ENCODE results near the gene CYP3A5. TPM values are rescaled to one million over a fixed set of nuclear protein-coding genes. Genes with fewer than 3 reads are reported as not detected.
A peak's percentile ranks its signal among the peaks of the same experiment; 100 is the strongest.

The CYP3A5 gene
- total and polyA plus RNA-seq, 2 of the 13 experiments (the other 11 are each of a cell fraction or from before 2014, with no cell fraction given) = 5.7 to 9.3 TPM

DNA sequence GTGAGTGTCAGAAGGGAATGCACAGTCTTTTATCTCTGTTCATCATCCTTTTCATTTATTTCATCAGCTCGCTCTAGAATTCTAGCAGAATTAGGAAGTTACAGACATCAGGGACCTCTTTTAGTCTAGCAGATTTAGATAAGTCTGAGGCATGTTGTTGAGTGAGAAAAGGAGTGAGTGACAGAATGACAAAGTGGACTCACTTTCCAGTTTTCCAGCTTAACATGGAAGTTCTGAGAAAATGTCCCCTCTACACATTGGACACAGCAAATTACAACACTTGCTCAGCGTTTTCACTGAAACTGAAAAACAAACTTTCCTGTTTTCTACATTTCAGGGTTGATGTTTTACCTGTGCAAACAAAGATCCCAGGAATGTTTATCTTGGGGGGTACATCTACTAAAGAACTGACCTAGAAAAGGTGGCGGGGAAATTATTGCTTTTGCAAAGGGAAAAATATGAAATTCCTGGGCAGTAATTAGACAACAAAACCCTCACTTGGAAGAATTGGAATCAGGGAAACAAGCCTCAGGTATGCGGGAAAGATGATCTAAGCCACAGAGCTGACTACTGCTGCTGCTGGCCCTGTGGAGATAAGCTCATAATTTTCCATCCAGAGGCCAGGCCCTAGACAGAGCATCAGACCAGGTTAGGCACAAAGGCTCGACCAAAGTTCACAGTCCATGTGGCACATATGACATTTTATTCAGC is 14.6 kb upstream of the CYP3A5 start (continued):
- TF ChIP-seq, protein P1, sequence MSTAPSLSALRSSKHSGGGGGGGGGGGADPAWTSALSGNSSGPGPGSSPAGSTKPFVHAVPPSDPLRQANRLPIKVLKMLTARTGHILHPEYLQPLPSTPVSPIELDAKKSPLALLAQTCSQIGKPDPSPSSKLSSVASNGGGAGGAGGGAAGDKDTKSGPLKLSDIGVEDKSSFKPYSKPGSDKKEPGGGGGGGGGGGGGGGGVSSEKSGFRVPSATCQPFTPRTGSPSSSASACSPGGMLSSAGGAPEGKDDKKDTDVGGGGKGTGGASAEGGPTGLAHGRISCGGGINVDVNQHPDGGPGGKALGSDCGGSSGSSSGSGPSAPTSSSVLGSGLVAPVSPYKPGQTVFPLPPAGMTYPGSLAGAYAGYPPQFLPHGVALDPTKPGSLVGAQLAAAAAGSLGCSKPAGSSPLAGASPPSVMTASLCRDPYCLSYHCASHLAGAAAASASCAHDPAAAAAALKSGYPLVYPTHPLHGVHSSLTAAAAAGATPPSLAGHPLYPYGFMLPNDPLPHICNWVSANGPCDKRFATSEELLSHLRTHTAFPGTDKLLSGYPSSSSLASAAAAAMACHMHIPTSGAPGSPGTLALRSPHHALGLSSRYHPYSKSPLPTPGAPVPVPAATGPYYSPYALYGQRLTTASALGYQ (CRISPR knock-in tag; IDR thresholded peaks at IDR 0.05) = peak; percentile 77; the same call in 1 of the 2 replicates
- peak; percentile 74; the same call in 1 of the 2 replicates for TF ChIP-seq PHF21A (CRISPR knock-in tag; IDR thresholded peaks at IDR 0.05)

DNA sequence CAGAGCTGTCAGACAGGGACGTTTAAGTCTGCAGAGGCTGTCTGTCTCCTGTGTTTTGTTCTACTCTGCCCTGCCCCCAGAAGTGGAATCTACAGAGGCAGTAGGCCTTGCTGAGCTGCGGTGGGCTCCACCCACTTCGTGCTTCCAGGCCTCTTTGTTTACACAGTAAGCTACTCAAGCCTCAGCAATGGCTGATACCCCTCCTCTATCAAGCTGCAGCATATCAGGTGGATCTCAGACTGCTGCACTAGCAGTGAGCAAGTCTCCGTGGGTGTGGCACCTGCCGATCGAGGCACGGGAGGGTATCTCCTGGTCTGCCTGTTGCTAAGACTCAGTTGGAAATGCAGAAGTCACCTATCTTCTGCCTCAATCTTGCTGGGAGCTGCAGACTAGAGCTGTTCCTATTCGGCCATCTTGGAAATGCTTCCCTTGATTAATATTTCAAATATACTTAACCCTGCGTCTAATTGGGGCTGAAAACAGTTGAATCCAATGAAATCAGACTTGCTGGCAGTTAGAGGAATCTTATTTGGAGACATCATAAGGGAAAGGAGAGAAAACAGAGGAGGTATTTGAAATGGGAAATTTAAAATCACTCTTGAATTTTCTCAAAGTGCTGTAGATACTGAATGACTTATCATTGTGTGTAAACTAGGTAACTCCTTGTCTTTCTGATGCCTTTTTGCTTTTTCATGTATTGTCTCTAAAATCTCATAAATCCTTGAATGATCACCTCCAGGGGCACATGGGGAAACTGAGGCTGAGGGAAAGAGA is 13.8 kb upstream of the CYP3A5 start:
- FAIRE-seq (peak; percentile 63), DNase-seq (ENCODE audit: low spot score) (peak; percentile 97), ATAC-seq (peak; percentile 92)
- Histone ChIP-seq H3K4me2 (ENCODE audit: low read depth, low read length) (peak overlapping the region; percentile 94), H2AFZ (ENCODE audit: low read length) (no peak overlapping the region), H3K9me3 (ENCODE audit: low read length) (no peaks in the 10 kb centered on the region), H3K79me2 (ENCODE audit: insufficient read depth, low read length) (no peaks in the 10 kb centered on the region), H3K4me1 (ENCODE audit: insufficient read depth, low read length) (peaks cover 72% of the 10 kb centered on the region), H3K27ac (ENCODE audit: extremely low read length, insufficient read depth, low read length) (peak overlapping the region; percentile 97), H3K36me3 (replicated peaks in 1 of 2; ENCODE audit: control insufficient read depth in 1 of 2, insufficient read depth in 2 of 2, low read length in 2 of 2) (no peaks in the 10 kb centered on the region), H3K27me3 (ENCODE audit: control insufficient read depth in 1 of 2, insufficient read depth in 2 of 2, low read length in 2 of 2) (no peaks in the 10 kb centered on the region), H3K4me3 (replicated peaks in 1 of 3; ENCODE audit: insufficient read depth in 1 of 3, low read depth in 2 of 3, low read length in 3 of 3) (peak overlapping the region; percentile 38 to 65 (median 38)), H3K9ac (ENCODE audit: insufficient read depth, low read depth, low read length) (peak overlapping the region; percentile 89), H4K20me1 (ENCODE audit: insufficient read depth, low read length) (no peaks in the 10 kb centered on the region)
- CTCF ChIA-PET (ENCODE audit: low intra/inter-chr PET ratio, low total read pairs) = no interaction called here
- POLR2A ChIA-PET = interaction anchor here (0.7 to 4.4 kb wide), 27 partner anchors 7 to 310 kb away, joined by 3 to 119 read pairs (median 5); partner anchors contain the start of genes ATP5MF, AZGP1, CPSF4 and CYP3A43
- intact Hi-C loops (cut with micrococcal nuclease; ENCODE audit: unreplicated experiment) (loop anchor here (1.0 to 5.0 kb wide), 2 partner anchors 36 to 61 kb away; no protein-coding TSS in a partner anchor), in situ Hi-C loops (cut with HindIII; ENCODE audit: extremely low pct_ligation_motif_present, low pct_unique_long_range_greater_than_20kb) (no loop called here)
- TSS peak; percentile 92 for BruUV-seq (replicated peaks)
- WGBS (ENCODE audit: low lambda C conversion rate) = under 1% methylated on average over 8 of the region's 9 CpGs
- TF ChIP-seq, protein P2, sequence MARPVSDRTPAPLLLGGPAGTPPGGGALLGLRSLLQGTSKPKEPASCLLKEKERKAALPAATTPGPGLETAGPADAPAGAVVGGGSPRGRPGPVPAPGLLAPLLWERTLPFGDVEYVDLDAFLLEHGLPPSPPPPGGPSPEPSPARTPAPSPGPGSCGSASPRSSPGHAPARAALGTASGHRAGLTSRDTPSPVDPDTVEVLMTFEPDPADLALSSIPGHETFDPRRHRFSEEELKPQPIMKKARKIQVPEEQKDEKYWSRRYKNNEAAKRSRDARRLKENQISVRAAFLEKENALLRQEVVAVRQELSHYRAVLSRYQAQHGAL (CRISPR knock-in tag; IDR thresholded peaks at IDR 0.05; ENCODE audit: not compliant biosample characterization) = no peak
- TF ChIP-seq RBFOX2 (IDR thresholded peaks at IDR 0.05; ENCODE audit: low read depth, low read length) (0 out of 2 replicates have a peak, but pooled peaks have one; percentile 4), ZNF775 (CRISPR knock-in tag; IDR thresholded peaks at IDR 0.05; ENCODE audit: borderline replicate concordance) (no peak), NCOA1 (CRISPR knock-in tag; IDR thresholded peaks at IDR 0.05) (no peak), ZNF557 (CRISPR knock-in tag; IDR thresholded peaks at IDR 0.05) (0 out of 2 replicates have a peak, but pooled peaks have one; percentile 29), GPN1 (CRISPR knock-in tag; IDR thresholded peaks at IDR 0.05; ENCODE audit: borderline replicate concordance) (no peak), PHF21A (CRISPR knock-in tag; IDR thresholded peaks at IDR 0.05) (peak; percentile 51; the same call in 1 of the 2 replicates), ZNF619 (CRISPR knock-in tag; IDR thresholded peaks at IDR 0.05) (0 out of 2 replicates have a peak, but pooled peaks have one; percentile 5), RAD51 (IDR thresholded peaks at IDR 0.05; ENCODE audit: borderline replicate concordance) (no peak), RXRA (CRISPR knock-in tag; IDR thresholded peaks at IDR 0.05) (peak; percentile 68; the same call in 1 of the 2 replicates), PCBP1 (IDR thresholded peaks at IDR 0.05; ENCODE audit: borderline replicate concordance, low read depth, low read length) (no peak), ZNF670 (CRISPR knock-in tag; IDR thresholded peaks at IDR 0.05; ENCODE audit: borderline replicate concordance) (peak; percentile 75; the same call in 1 of the 2 replicates), ARNTL (CRISPR knock-in tag; IDR thresholded peaks at IDR 0.05) (peak; percentile 65; the same call in 1 of the 2 replicates), ZNF264 (CRISPR knock-in tag; IDR thresholded peaks at IDR 0.05) (peak; percentile 66), SMAD9 (CRISPR knock-in tag; IDR thresholded peaks at IDR 0.05) (no peak)
- TF ChIP-seq, protein P3, sequence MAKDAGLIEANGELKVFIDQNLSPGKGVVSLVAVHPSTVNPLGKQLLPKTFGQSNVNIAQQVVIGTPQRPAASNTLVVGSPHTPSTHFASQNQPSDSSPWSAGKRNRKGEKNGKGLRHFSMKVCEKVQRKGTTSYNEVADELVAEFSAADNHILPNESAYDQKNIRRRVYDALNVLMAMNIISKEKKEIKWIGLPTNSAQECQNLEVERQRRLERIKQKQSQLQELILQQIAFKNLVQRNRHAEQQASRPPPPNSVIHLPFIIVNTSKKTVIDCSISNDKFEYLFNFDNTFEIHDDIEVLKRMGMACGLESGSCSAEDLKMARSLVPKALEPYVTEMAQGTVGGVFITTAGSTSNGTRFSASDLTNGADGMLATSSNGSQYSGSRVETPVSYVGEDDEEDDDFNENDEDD (CRISPR knock-in tag; IDR thresholded peaks at IDR 0.05; ENCODE audit: borderline replicate concordance) = peak; percentile 78; the same call in 1 of the 2 replicates

Data from HepG2 (cell line).